Right kidney (tissue), 1 donor: ENCODE results near the gene GSAP.

Experiments used
- DNase-seq: peaks from one replicate; pipeline ENCODE4 v3.0.0-alpha.2; 2016

Gene GSAP

DNA sequence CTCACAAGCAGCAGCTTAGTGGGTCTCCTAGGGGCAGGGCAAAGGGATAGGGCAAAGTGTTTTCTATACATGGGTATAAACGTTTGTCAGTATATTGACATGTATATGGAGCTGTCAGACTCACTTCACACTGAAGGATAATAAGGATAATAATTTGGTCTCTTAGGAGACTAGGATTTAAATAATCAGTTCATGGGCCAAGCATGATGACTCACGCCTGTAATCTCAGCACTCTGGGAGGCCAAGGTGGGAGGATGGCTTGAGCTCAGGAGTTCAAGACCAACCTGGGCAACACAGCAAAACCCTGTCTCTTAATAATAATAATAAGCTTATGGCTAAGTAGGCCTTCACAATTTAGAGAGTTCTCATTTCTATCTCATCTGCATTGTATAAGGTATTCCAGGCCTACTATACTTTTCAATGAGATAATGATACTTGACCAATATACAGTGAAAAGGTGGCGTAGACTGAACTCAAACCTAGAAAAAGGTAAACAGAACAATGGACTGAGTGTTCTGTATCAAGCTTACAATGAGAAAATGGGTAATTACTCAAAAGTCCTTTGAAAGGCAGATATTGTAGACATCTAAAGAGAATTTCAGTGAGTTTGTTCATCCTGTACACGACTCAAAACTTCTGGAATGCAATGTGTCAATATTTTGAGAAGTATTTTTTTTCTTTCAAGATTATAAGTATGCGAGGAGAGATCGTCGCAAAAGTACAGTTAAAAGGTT lies 7.0 kb downstream of the GSAP start:
- DNase-seq: no peak

DNA sequence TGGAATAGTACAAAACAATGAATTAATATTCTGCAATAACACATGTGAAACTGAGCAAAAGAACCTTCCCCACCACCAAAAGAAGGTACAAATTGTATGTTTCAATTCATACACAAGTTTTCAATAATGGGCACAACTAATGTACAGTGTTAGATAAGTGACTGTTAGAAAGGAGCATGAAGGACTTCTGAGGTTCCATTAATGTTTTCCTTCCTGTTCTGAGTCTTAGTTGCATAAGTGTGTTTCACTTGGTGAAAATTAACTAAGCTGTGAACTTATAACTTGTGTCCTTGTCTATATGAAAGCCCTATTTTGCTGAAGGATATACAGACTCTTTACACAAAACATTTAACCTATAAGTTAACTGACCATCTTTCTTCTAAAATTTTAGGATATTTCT lies 8.2 kb downstream of the GSAP start:
- no peak for DNase-seq

GRCh38 chr7:77406421-77406820 lies 9.7 kb downstream of the GSAP start:
- DNase-seq: no peak

GRCh38 chr7:77404641-77405040 lies 11.5 kb downstream of the GSAP start:
- DNase-seq: no peak

DNA sequence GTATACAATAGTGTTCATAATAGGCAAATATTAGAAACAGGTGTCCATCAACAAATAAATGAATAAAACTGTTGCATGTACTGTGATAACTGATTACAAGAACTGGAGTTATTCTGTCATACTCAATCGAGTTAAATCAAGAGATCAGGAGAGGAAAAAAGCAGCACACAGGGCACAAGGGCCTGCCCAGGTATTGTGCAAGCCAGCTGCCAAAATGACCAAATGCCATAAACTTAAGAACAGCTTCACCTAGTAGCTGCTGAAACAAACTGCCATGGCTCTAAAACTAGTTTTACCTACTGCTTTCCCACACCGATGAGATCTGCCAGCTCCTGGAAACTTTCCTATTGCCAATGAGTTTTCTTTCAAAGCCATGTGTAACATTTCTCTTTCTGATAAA lies 12.2 kb downstream of the GSAP start:
- no peak for DNase-seq

GRCh38 chr7:77402818-77403217 lies 13.3 kb downstream of the GSAP start:
- DNase-seq: no peak

DNA sequence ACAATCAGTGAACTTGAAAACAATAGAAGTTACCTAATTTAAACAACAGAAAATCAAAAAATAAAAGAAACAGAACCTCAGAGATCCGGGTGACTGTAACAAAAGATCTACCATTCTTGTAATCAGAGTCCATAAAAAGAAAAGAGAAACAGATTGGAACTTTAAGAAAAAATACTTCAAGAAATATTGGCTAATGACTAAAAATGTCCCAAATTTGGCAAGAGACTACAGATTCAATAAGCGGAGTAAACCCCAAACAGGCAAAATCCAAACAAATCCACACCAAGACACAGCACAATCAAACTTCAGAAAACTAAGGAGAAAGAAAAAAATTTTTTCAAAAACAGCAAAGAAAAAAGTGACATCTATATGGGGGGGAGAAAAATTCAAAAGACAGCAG lies 15.1 kb downstream of the GSAP start:
- no peak for DNase-seq

- DNase-seq: no peak
Measured at GRCh38 chr7:77399816-77400215, 16.3 kb downstream of the GSAP start.

DNA sequence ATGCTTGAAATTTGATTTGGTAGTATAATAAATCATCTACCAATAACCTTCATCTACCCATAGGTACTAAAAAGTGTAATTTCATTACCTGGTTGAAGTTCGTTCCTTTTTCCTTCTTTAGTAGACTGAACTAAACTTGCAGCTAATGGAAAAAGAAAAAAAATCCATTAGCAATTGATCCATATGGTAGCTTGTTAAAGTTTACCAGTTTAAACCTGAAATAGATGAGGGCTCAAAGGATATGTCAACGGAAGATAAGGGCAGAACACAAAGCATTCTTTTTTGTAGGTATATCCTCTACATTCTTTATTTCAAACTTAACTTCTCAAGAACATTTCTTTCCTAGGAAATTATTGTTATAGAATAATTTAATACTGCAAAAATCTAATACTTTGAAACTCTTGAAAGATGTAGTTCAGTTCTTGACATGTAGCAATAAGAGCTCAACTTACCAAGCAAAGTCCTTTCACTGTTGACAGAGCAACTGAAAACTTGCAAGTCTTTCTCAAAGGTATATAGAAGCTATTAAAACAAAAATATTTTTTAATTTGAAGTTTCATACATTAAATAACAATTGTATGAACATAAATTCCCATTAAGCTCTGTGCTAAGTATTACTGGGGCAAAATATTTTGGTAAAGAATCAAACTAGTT lies 19.1 kb downstream of the GSAP start:
- DNase-seq: no peak

DNA sequence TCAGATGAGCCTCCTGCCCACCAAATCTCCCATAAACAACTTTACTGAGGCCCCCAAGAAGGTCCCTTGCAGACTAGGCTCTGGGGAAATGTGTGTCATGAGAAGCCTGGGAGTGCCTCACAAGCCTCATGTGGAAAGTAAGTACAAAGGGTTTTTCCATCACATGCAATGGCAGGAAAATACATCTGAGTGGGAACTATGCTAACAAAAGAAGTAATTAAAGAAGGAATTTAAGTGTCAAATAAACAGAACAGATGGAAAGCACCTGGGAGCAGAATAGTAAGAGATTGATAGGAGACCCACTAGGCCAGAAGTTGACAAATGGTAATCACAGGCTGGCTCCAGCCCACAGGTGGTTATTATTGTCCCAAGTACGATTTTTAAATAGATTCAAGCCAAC lies 20.5 kb downstream of the GSAP start:
- no peak for DNase-seq

DNA sequence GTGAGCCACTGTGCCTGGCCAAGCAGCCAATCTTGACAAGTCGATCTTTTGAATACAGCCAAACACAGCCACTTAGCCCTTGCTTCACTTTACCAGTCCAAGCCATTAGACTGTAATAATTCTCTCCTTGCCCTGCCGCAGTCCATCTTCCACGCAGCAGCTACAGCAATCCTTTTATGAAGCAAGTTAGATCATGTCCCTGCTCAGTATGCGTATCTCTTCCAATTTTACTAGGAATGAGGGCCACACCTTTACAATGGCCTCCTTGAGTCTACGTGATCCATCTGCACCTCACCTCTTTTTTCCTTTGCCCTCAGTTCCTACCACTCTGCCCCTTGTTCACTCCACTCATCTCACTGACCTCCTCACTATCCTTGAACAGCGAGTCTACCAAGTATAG lies 22.2 kb downstream of the GSAP start:
- no peak for DNase-seq

DNA sequence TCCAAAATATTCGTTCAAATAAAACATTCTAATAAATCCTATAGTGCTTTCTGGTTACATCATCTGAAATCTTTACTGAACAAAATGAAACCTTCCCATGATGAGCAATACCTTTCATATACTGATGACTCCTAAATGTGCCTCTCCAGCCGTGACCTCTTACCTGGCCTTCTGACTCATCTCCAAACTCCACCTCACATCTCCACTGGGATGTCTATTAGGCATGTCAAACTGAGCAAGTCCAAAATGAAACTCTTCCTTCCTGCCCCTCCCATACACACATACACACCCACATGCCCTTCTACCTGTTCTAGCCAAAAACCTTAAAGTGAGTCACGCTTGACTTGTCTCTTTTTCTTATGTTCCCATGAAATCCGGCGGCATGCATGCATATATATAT lies 22.9 kb downstream of the GSAP start:
- no peak for DNase-seq

- DNase-seq: no peak
Measured at GRCh38 chr7:77391230-77391629, 24.9 kb downstream of the GSAP start.

GRCh38 chr7:77388055-77388641 lies 28.0 kb downstream of the GSAP start:
- DNase-seq: no peak

DNA sequence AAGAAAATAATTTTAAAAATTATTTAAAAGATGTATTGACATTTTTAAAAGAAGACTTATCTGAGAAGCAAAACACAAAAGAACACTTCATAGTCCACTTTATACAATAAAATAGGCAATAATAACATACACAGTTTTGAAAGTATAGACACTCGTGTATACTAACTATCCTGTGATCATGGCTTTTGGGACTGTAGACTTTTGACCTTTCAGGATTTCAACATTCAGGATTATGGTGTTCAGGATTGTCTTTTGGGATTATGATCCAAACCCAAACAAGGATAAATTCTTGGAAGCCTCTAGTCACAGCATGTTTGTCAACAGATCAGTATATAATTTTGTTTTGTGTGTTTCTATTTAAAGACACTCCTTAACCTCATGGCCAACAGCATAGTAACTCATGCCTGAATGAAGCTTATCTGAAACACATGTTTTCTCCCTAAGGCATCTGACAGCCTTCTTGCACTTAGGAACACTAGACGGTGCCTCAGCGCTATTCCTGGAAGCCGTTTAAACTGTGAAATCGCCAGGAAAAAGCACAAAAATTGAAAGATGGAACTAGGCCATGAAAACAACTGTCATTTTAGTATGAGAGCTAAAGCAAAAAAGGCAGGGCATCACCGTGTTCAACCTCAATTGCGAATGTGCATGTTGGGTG lies 29.9 kb downstream of the GSAP start:
- no peak for DNase-seq

GRCh38 chr7:77383333-77383740 lies 32.8 kb downstream of the GSAP start:
- DNase-seq: no peak

- DNase-seq: no peak
Measured at GRCh38 chr7:77382532-77382931, 33.6 kb downstream of the GSAP start.

DNA sequence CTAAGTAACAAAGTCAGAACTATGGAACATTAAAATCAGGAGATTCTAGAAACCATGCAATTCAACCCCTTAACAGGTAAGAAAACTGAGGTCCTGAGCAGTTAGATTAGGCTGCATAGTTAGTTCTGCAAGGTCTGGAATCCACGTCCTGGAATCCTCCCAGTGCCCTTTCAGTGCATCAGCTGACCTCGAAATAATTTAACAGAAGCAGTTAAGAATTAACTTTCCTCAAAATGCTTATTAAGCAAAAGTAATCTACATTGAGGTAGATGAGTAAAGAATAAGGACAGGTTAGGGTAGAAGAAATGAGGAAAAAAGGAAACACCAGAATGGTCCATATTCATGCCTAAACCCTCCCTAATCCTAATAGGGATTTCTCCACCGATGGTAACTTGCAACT lies 37.6 kb downstream of the GSAP start:
- DNase-seq: no peak

GRCh38 chr7:77370606-77371005 lies 45.5 kb downstream of the GSAP start:
- no peak for DNase-seq

- no peak for DNase-seq
Measured at GRCh38 chr7:77368974-77369373, 47.2 kb downstream of the GSAP start.

DNA sequence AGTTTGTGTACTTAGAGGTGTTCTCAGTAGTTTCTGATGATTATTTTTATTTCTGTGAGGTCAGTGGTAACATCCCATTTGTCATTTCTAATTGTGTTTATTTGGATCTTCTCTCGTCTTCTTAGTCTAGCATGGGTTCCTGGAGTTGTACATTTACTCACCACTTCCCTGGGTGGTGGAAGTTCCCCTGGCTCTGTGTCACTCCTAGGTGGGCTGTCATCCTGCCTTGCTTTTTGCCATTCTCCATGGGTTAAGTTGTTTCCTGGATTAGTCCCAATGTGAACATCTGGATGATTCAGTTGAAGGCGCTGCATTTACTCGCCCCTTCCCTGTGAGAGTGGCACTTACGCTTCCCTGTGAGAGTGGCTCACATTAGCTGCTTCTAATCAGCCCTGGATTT lies 48.2 kb downstream of the GSAP start:
- DNase-seq: no peak

GRCh38 chr7:77362905-77363304 lies 53.2 kb downstream of the GSAP start:
- DNase-seq: no peak

DNA sequence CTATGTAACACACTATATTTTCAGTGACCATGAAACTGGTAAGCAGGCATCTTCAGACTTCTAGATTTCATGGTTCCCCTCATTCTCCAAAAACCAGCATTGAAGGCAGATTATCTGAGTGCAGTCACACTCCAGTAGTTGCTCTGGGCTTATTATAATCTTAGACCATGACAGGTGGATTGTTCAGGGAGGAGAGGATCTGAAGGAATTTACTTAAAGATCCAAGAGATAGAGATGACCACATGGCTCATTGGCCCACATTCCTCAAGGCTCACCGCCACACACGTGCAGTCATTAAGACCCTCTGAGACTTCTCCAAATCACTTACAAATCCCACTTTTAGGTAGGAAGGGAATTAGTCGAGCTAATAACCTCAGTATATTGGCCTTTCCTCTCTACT lies 55.2 kb downstream of the GSAP start:
- DNase-seq: no peak

- no peak for DNase-seq
Measured at GRCh38 chr7:77360104-77360503, 56.0 kb downstream of the GSAP start.
